ENCODE measurements around the gene GCN1.
"Not testable (repeated sequence)": the region's sequence is repeated elsewhere in the genome, so short reads cannot be mapped to it uniquely, and the experiment has no call there.

GCN1 gene

GRCh38 chr12:120237360-120238171 lies 43.1 kb upstream of the GCN1 start:
- Histone ChIP-seq H3K4me1 (peaks cover 44% of the 10 kb centered on the region), H3K9ac (no peak overlapping the region), H3K9me3 (ENCODE audit: control insufficient read depth, low read length) (no peaks in the 10 kb centered on the region), H2AFZ (no peak overlapping the region), H3K79me2 (peaks cover 69% of the 10 kb centered on the region), H3K27ac (peak overlapping the region; percentile 34), H3K4me2 (ENCODE audit: low read length) (no peak overlapping the region), H3K36me3 (ENCODE audit: control insufficient read depth, insufficient read depth, low read length) (no peaks in the 10 kb centered on the region), H3K27me3 (ENCODE audit: control insufficient read depth, insufficient read depth, low read length) (no peaks in the 10 kb centered on the region), H3K4me3 (ENCODE audit: low read depth, low read length) (no peak overlapping the region)
- TF ChIP-seq CTCF (IDR thresholded peaks at IDR 0.05), result no peak

- not testable (repeated sequence) for H3K27ac ChIP-seq; H3K27me3 ChIP-seq (ENCODE audit: control insufficient read depth, insufficient read depth, low read length); H2AFZ ChIP-seq; H3K9me3 ChIP-seq (ENCODE audit: control insufficient read depth, low read length); H3K4me3 ChIP-seq (ENCODE audit: low read depth, low read length); H3K36me3 ChIP-seq (ENCODE audit: control insufficient read depth, insufficient read depth, low read length); H3K9ac ChIP-seq; H3K4me2 ChIP-seq (ENCODE audit: low read length)
- H3K4me1 ChIP-seq, result peaks cover 49% of the 10 kb centered on the region
- H3K79me2 ChIP-seq, result peaks cover 63% of the 10 kb centered on the region
These were observed 42.3 kb upstream of the GCN1 start for GRCh38 chr12:120236809-120237208.

DNA sequence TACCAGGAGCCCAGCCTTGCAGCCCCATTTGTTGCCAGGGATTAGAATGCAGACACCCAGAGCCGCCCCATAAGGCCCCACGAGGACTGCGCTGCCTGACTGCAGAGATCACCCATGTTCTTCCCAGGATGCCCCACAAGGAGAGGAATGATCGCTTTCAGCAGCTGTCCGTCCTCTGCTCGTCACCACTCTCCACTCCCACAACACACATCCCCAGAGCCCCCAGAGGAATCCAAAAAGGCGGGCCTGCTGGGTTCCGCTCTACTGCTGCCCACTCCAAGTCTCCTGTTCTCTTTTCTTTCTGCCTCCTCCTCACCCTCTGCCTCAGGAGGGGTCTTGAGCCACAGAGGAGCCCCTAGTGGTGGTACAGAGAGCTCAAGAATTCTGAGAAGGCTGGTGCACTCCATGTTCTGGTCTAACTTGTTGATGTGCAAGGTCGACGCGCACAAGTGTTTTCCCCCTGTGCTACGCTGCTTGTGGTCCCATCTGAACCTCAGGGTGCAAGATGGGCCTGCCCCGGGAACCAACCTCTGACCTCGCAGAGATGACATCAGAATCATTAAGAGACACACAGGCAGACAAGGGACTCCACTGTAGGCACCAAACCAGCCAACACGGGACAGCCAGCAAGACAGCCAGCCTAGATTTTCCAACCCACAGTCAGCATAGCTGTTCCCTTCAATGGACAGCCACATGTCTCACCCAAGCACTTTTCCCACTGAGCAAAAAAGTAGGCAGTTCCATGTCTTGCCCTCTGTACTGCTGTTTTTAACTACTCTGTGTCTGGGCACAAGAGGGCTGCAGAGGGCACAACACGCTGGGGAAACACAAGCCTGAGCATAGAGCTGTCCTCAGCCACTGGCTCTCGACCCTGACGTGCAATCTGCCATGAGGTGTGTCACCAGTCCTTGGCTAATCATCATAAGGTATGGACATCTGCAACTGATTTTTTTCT lies 41.1 kb upstream of the GCN1 start:
- Histone ChIP-seq H3K9me3 (ENCODE audit: control insufficient read depth, low read length) (no peaks in the 10 kb centered on the region), H3K4me3 (ENCODE audit: low read depth, low read length) (peak overlapping the region; percentile 23), H3K9ac (no peak overlapping the region), H3K4me1 (peaks cover 57% of the 10 kb centered on the region), H3K36me3 (ENCODE audit: control insufficient read depth, insufficient read depth, low read length) (no peaks in the 10 kb centered on the region), H3K4me2 (ENCODE audit: low read length) (peak overlapping the region; percentile 66), H2AFZ (no peak overlapping the region), H3K79me2 (peaks cover 52% of the 10 kb centered on the region), H3K27ac (peak overlapping the region; percentile 81), H3K27me3 (ENCODE audit: control insufficient read depth, insufficient read depth, low read length) (no peaks in the 10 kb centered on the region)
- TF ChIP-seq CTCF (IDR thresholded peaks at IDR 0.05), result no peak

DNA sequence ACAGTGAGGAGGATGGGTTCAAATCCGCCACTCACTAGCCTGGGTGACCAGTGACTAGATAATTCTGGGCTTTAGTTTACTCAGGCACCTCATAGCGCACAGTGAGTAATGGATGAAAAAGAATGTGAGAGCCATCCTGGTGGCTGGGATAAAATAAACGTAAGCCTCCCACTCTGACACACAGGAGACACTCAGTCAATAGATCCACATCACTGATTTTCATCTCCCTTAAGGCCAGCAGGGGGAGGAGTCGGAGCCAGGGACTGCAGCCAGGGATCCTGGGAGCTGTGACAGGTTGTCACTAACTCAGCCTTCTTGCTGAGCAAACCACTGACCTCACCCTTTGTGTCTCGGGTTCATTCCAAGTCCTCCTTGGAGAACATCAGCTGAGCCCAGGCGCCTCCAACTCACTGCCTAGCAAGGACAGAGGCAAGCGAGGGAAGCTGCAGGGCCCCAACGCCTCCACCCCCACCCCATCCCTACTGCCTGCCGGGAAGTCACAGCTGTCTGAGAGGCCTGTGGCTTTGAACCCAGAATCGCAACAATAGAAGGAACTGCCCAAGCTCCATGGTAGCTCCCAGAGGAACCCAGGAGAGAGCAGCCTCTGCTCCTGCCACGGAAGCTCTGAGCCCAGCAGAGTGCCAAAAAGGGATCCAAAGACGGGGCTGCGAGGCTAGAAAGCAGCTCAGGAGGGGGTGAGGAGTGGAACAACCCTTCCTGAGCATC lies 40.3 kb upstream of the GCN1 start:
- H3K79me2 ChIP-seq, result peaks cover 49% of the 10 kb centered on the region
- H3K4me2 ChIP-seq (ENCODE audit: low read length), result peak overlapping the region; percentile 66
- no peaks in the 10 kb centered on the region for H3K36me3 ChIP-seq (ENCODE audit: control insufficient read depth, insufficient read depth, low read length)
- H3K27me3 ChIP-seq (ENCODE audit: control insufficient read depth, insufficient read depth, low read length), result no peaks in the 10 kb centered on the region
- H3K9me3 ChIP-seq (ENCODE audit: control insufficient read depth, low read length), result no peaks in the 10 kb centered on the region
- peaks cover 57% of the 10 kb centered on the region for H3K4me1 ChIP-seq
- peak overlapping the region; percentile 23 for H3K4me3 ChIP-seq (ENCODE audit: low read depth, low read length)
- H3K9ac ChIP-seq, result no peak overlapping the region
- H2AFZ ChIP-seq, result peak overlapping the region; percentile 5
- peak; percentile 62 for TF ChIP-seq CTCF (IDR thresholded peaks at IDR 0.05)
- H3K27ac ChIP-seq, result peak overlapping the region; percentile 81

Measured in parathyroid adenoma (tissue), 2 donors.